ENCODE data around the gene GTPBP6.

DNA sequence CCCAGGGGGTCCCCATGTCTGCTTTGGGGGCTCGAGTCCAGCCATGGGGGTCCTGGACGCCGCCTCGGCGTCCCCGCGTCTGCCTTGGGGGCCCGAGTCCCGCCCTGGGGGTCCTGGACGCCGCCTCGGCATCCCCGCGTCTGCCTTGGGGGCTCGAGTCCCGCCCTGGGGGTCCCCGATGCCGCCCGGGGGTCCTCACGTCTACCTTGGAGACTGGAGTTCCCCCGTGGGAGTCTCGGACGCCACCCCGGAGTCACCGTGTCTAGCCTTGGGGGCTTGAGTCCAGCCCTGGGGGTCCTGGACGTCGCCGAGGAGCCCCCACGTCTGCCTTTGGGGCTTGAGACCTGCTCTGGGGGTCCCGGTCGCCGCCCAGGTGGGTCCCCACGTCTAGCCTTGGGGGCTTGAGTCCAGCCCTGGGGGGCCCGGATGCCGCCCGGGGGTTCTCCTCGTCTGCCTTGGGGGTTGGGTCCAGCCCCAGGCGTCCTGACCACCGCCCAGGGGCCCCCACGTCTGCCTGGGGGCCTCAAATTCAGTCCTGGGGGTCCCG lies 1.1 kb upstream of the GTPBP6 start:
- TF ChIP-seq, protein P1, sequence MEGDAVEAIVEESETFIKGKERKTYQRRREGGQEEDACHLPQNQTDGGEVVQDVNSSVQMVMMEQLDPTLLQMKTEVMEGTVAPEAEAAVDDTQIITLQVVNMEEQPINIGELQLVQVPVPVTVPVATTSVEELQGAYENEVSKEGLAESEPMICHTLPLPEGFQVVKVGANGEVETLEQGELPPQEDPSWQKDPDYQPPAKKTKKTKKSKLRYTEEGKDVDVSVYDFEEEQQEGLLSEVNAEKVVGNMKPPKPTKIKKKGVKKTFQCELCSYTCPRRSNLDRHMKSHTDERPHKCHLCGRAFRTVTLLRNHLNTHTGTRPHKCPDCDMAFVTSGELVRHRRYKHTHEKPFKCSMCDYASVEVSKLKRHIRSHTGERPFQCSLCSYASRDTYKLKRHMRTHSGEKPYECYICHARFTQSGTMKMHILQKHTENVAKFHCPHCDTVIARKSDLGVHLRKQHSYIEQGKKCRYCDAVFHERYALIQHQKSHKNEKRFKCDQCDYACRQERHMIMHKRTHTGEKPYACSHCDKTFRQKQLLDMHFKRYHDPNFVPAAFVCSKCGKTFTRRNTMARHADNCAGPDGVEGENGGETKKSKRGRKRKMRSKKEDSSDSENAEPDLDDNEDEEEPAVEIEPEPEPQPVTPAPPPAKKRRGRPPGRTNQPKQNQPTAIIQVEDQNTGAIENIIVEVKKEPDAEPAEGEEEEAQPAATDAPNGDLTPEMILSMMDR (IDR thresholded peaks at IDR 0.05 in 2 of 3, conservative IDR thresholded peaks at IDR 0.05 in 1 of 3; ENCODE audit: borderline replicate concordance in 1 of 3, insufficient read depth in 1 of 3, low read depth in 2 of 3, low read length in 2 of 3), result no peak
- no peak for TF ChIP-seq POLR2AphosphoS5 (IDR thresholded peaks at IDR 0.05; ENCODE audit: low read depth, low read length)
- no peak for TF ChIP-seq POLR2A (IDR thresholded peaks at IDR 0.05; ENCODE audit: borderline replicate concordance, extremely low read depth, insufficient read depth, insufficient read length)
- TF ChIP-seq, protein P2, sequence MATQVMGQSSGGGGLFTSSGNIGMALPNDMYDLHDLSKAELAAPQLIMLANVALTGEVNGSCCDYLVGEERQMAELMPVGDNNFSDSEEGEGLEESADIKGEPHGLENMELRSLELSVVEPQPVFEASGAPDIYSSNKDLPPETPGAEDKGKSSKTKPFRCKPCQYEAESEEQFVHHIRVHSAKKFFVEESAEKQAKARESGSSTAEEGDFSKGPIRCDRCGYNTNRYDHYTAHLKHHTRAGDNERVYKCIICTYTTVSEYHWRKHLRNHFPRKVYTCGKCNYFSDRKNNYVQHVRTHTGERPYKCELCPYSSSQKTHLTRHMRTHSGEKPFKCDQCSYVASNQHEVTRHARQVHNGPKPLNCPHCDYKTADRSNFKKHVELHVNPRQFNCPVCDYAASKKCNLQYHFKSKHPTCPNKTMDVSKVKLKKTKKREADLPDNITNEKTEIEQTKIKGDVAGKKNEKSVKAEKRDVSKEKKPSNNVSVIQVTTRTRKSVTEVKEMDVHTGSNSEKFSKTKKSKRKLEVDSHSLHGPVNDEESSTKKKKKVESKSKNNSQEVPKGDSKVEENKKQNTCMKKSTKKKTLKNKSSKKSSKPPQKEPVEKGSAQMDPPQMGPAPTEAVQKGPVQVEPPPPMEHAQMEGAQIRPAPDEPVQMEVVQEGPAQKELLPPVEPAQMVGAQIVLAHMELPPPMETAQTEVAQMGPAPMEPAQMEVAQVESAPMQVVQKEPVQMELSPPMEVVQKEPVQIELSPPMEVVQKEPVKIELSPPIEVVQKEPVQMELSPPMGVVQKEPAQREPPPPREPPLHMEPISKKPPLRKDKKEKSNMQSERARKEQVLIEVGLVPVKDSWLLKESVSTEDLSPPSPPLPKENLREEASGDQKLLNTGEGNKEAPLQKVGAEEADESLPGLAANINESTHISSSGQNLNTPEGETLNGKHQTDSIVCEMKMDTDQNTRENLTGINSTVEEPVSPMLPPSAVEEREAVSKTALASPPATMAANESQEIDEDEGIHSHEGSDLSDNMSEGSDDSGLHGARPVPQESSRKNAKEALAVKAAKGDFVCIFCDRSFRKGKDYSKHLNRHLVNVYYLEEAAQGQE (IDR thresholded peaks at IDR 0.05; ENCODE audit: low read depth), result no peak

Measured in HCT116 (cell line).